ENCODE measurements around the gene OPN1SW.

The OPN1SW gene

DNA sequence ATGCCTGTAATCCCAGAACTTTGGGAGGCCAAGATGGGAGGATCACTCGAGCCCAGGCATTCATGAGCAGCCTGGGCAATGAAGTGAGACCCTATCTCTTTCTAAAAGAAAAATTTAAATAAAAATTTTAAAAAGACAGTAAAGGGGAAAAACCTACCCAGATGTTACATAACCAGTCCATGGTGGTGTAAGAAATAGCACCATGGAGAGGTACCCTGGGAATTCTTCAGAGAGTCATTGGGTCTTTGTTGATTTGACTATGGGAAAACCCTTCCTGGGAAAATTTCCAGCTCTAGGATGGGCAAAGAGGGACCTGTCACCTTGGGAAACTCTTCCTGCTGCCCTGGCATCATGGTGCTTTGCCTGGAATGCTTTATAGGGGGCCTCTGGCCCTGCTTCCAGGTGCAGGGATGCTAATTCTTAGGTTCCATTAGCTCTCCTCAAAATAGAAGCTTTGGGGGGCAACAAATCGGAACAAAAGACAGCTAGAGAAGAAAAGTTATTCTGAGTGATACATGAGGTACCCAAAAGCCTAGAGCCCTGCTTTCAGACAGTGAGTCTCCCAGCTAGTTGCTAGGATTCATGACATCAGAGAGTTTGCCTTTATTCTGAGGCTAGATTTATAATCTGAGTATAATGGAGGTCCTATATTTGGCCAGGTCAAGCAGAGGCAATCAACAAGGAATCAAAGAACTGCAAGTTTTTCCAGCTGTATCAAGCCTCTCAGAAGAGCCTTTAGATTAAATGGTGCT lies 26.2 kb upstream of the OPN1SW start:
- peaks cover 3% of the 10 kb centered on the region for H3K36me3 Mint-ChIP-seq
- no peak overlapping the region for H3K4me3 Mint-ChIP-seq
- no peak for DNase-seq (ENCODE audit: low spot score in 2 of 2)
- ATAC-seq (ENCODE audit: low read depth): no peak
- no peak overlapping the region for H3K27ac Mint-ChIP-seq
- H3K4me1 Mint-ChIP-seq: peaks cover 2% of the 10 kb centered on the region
- H3K9me3 Mint-ChIP-seq: no peaks in the 10 kb centered on the region
- H3K27me3 Mint-ChIP-seq: peaks cover 2% of the 10 kb centered on the region

- Mint-ChIP-seq H3K4me1 (peaks cover 2% of the 10 kb centered on the region), H3K4me3 (no peak overlapping the region), H3K36me3 (peaks cover 2% of the 10 kb centered on the region), H3K27me3 (peaks cover 2% of the 10 kb centered on the region), H3K27ac (no peak overlapping the region), H3K9me3 (no peaks in the 10 kb centered on the region)
- DNase-seq (ENCODE audit: low spot score in 2 of 2): no peak
- ATAC-seq (ENCODE audit: low read depth): no peak
Measured at GRCh38 chr7:128801003-128801402, 25.4 kb upstream of the OPN1SW start.

GRCh38 chr7:128800567-128800966 lies 25.0 kb upstream of the OPN1SW start:
- Mint-ChIP-seq H3K36me3 (peaks cover 2% of the 10 kb centered on the region), H3K9me3 (no peaks in the 10 kb centered on the region), H3K4me3 (no peak overlapping the region), H3K4me1 (peaks cover 2% of the 10 kb centered on the region), H3K27ac (no peak overlapping the region), H3K27me3 (peaks cover 2% of the 10 kb centered on the region)
- ATAC-seq (ENCODE audit: low read depth) (no peak), DNase-seq (ENCODE audit: low spot score in 2 of 2) (no peak)

DNA sequence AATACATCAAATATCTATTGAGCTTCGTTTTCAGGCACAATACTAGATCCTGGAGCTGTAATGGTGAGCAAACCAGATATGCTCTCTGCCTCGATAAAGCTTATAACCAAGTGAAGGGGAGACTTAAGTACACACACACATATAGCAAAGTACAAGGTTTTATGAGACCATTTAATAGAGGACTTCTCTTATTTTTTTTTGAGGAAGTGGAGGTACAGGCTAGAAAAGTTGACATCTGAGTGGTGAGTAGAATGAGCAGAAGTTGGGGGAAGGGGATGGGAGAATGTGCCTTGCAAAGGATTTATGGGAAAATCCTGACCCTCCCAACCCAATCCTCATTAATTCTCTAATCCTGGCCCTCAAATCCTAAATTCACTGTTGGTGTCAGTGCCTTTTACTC lies 23.9 kb upstream of the OPN1SW start:
- H3K27ac Mint-ChIP-seq: no peak overlapping the region

GRCh38 chr7:128796327-128796726 lies 20.7 kb upstream of the OPN1SW start:
- Mint-ChIP-seq H3K4me1 (peaks cover 5% of the 10 kb centered on the region), H3K27me3 (peaks cover 2% of the 10 kb centered on the region), H3K27ac (no peak overlapping the region), H3K9me3 (no peaks in the 10 kb centered on the region), H3K4me3 (no peak overlapping the region), H3K36me3 (peaks cover 2% of the 10 kb centered on the region)
- DNase-seq (ENCODE audit: low spot score in 2 of 2): no peak
- ATAC-seq (ENCODE audit: low read depth): no peak

More for the DNA sequence above, 23.9 kb upstream of the OPN1SW start:
- H3K27me3 Mint-ChIP-seq: peaks cover 2% of the 10 kb centered on the region
- no peak overlapping the region for H3K4me3 Mint-ChIP-seq
- ATAC-seq (ENCODE audit: low read depth): no peak
- peaks cover 2% of the 10 kb centered on the region for H3K4me1 Mint-ChIP-seq
- no peak for DNase-seq (ENCODE audit: low spot score in 2 of 2)
- H3K9me3 Mint-ChIP-seq: no peaks in the 10 kb centered on the region
- H3K36me3 Mint-ChIP-seq: peaks cover 2% of the 10 kb centered on the region

DNA sequence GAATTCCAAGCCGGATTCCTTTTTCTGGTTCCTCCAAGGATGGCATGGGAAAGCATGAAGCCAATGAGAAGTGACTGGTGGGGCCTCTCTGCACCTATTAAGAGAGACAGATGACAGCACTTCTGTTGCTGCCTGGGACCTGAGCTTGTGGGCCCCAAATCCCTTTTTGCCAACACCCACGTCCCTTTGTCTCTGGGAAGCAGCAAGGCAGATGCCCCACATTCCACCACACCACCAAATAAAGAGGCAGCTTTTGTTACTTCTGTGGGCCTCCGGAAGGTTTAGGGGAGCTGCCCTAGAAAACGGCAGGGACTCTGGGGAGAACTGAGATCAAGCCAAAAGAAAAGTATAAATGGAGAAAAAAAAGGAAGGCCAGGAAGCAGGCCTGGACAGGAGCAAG lies 19.5 kb upstream of the OPN1SW start:
- Mint-ChIP-seq H3K27ac (no peak overlapping the region), H3K9me3 (no peaks in the 10 kb centered on the region)

GRCh38 chr7:128794436-128794835 lies 18.8 kb upstream of the OPN1SW start:
- ATAC-seq (ENCODE audit: low read depth) (no peak), DNase-seq (ENCODE audit: low spot score in 2 of 2) (no peak)
- Mint-ChIP-seq H3K27me3 (peaks cover 2% of the 10 kb centered on the region), H3K36me3 (peaks cover 2% of the 10 kb centered on the region), H3K4me3 (no peak overlapping the region), H3K4me1 (peaks cover 8% of the 10 kb centered on the region), H3K27ac (no peak overlapping the region), H3K9me3 (no peaks in the 10 kb centered on the region)

More for the DNA sequence above, 19.5 kb upstream of the OPN1SW start:
- DNase-seq (ENCODE audit: low spot score in 2 of 2) (no peak), ATAC-seq (ENCODE audit: low read depth) (no peak)
- no peak overlapping the region for H3K4me3 Mint-ChIP-seq
- H3K36me3 Mint-ChIP-seq: peaks cover 2% of the 10 kb centered on the region
- H3K4me1 Mint-ChIP-seq: peaks cover 9% of the 10 kb centered on the region
- peaks cover 2% of the 10 kb centered on the region for H3K27me3 Mint-ChIP-seq

DNA sequence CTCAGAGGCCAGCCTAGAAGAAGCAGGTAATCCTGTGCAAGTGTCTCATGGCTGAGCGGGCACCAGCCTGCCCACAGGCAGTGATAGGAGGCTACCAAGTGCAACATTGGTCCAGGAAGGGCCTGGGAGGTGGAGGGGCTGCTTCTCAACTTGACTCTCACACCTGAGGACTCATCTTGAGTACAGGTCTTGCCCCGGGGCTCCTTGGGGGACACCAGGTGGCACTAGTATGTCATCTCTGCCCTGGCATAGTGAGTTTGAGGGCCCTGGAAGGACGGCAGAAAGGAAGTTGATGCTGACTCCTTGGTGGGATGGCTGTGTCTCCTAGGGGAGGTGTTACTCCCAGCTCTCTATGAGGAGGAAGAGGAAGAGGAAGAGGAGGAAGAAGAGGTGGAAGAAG lies 18.4 kb upstream of the OPN1SW start:
- no peak overlapping the region for H3K4me3 Mint-ChIP-seq
- H3K27ac Mint-ChIP-seq: no peak overlapping the region
- DNase-seq (ENCODE audit: low spot score in 2 of 2) (no peak), ATAC-seq (ENCODE audit: low read depth) (no peak)
- no peaks in the 10 kb centered on the region for H3K9me3 Mint-ChIP-seq
- H3K36me3 Mint-ChIP-seq: peaks cover 2% of the 10 kb centered on the region
- peaks cover 8% of the 10 kb centered on the region for H3K4me1 Mint-ChIP-seq
- H3K27me3 Mint-ChIP-seq: peaks cover 2% of the 10 kb centered on the region

DNA sequence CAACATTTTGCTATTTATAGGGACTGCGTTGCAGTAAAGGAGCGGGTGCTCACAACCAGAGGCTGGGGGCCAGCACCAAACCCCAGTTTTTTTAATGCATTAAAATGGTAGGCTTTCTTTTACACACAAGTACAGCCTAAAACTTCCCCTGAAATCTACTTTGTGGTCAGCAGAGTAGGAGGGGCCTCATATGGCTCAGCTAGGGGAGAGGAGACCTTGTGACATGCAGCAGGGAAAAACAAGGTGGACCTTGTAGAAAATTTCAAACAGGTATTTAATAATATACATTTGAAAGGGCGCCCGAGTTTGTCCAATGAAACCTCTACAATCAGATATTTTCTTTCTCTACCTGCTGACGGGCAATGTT lies 17.6 kb upstream of the OPN1SW start:
- Mint-ChIP-seq H3K4me3 (no peak overlapping the region), H3K9me3 (no peaks in the 10 kb centered on the region), H3K36me3 (peaks cover 2% of the 10 kb centered on the region), H3K27ac (no peak overlapping the region), H3K4me1 (peaks cover 8% of the 10 kb centered on the region), H3K27me3 (peaks cover 2% of the 10 kb centered on the region)
- no peak for DNase-seq (ENCODE audit: low spot score in 2 of 2)
- no peak for ATAC-seq (ENCODE audit: low read depth)

DNA sequence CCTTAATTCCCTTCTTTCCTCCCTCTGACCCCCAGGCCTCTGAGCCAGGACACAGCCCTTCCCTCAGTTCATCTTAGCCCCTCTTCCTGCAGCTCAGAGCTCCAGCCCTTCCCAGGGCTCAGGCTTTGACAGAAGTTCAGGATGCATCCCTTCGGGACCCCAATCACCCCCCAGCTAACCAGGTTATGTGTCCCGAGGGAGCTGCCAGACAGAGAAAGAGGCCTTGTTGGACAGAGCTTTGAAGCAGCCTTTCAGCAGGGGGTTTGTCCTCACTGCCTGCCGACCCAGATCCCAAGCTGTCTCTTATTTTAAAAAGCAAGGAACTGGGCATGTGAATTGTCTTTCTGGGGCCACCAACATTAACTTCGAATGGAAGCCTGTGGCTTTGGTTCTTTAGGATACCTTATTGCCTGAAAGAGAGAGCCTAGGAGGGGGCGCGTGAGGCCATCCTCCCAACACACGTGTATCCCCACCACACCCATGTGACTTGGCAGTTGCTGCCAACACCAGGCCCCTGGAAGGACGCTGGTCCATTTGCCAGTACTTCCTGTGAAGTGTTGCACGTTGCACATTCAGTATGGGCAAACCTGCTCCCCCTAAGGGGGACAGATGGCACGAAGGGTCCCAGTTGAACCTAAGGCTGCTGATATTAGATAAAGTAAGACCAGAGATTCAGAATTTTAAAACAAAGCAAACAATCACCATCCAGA lies 17.0 kb upstream of the OPN1SW start:
- DNase-seq (ENCODE audit: low spot score in 2 of 2): no peak
- H3K4me3 Mint-ChIP-seq: peak overlapping the region; percentile 89

GRCh38 chr7:128791972-128792327 lies 16.4 kb upstream of the OPN1SW start:
- no peak for ATAC-seq (ENCODE audit: low read depth)
- H3K9me3 Mint-ChIP-seq: no peaks in the 10 kb centered on the region
- H3K27ac Mint-ChIP-seq: peak overlapping the region; percentile 64
- peaks cover 8% of the 10 kb centered on the region for H3K4me1 Mint-ChIP-seq
- no peak for DNase-seq (ENCODE audit: low spot score in 2 of 2)
- no peaks in the 10 kb centered on the region for H3K27me3 Mint-ChIP-seq
- peak overlapping the region; percentile 89 for H3K4me3 Mint-ChIP-seq
- no peaks in the 10 kb centered on the region for H3K36me3 Mint-ChIP-seq

More for the DNA sequence above, 17.0 kb upstream of the OPN1SW start:
- Mint-ChIP-seq H3K27me3 (peaks cover 2% of the 10 kb centered on the region), H3K9me3 (no peaks in the 10 kb centered on the region), H3K36me3 (peaks cover 2% of the 10 kb centered on the region), H3K27ac (no peak overlapping the region), H3K4me1 (peaks cover 8% of the 10 kb centered on the region)
- no peak for ATAC-seq (ENCODE audit: low read depth)

GRCh38 chr7:128791121-128791971 lies 15.8 kb upstream of the OPN1SW start, which contains the start of gene CCDC136:
CCDC136 (plus strand) TSS chr7:128791968; CDS start chr7:128792412, 444 bp downstream.
- H3K9me3 Mint-ChIP-seq: no peaks in the 10 kb centered on the region
- no peaks in the 10 kb centered on the region for H3K27me3 Mint-ChIP-seq
- DNase-seq (ENCODE audit: low spot score in 2 of 2): peak; percentile 52 to 66
- H3K4me3 Mint-ChIP-seq: peak within 1 kb of the TSS; percentile 89
- H3K36me3 Mint-ChIP-seq: no peaks in the 10 kb centered on the region
- peaks cover 8% of the 10 kb centered on the region for H3K4me1 Mint-ChIP-seq
- H3K27ac Mint-ChIP-seq: peak within 1 kb of the TSS; percentile 64
- ATAC-seq (ENCODE audit: low read depth): peak; percentile 82

DNA sequence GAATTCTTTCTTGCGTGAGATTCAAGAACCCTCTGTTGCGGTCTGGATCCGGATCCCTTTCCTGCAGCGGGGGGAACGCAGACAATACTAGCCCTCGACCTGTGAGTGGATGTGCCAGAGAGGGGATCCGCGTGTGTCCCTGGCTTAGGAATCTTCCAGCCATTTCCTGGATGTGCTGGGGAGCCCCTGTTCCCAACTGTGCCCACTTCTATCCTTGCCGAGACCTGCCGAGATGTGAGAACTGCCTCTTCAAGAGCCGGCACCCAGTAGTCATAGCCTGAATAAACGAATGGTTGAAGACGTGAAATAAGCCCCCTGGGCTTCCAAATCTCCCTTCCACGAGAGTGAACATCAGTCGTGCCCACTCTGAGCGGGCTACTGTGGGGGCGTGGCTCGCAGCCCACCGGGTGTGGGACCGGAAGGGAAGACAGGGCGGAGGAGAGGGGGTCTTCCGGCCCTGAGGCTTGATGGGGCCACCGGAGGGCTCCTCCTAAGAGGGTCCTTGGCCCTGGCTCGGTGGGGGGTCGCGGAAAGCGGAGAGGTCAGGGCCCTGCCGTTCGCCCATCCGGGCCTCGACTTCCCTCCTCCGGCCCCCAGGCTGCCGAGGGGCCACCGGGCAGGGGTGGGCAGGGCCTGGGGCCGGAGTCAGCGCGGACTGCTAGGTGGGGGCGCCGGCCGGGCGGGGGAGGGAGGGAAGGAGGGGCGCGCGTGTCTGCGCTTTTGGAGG lies 14.9 kb upstream of the OPN1SW start:
- H3K27me3 Mint-ChIP-seq: no peaks in the 10 kb centered on the region
- ATAC-seq (ENCODE audit: low read depth) (no peak), DNase-seq (ENCODE audit: low spot score in 2 of 2) (peak in 1 of 2 donors; percentile 25)
- peak overlapping the region; percentile 86 for H3K4me3 Mint-ChIP-seq
- H3K4me1 Mint-ChIP-seq: peaks cover 8% of the 10 kb centered on the region
- H3K27ac Mint-ChIP-seq: peak overlapping the region; percentile 37
- peaks cover 2% of the 10 kb centered on the region for H3K9me3 Mint-ChIP-seq
- no peaks in the 10 kb centered on the region for H3K36me3 Mint-ChIP-seq
